ENCODE data around the gene ZBTB7C. TPM values are rescaled to one million over a fixed set of nuclear protein-coding genes. Genes with fewer than 3 reads are reported as not detected.

The ZBTB7C gene
- total and polyA plus RNA-seq, 2 donors (not counting 1 experiment from before 2014, with no cell fraction given): not detected

- H3K36me3 ChIP-seq (replicated peaks in 1 of 2; ENCODE audit: control extremely low read depth in 1 of 2, control insufficient read depth in 1 of 2, extremely low read depth in 1 of 2, insufficient read depth in 2 of 2, low read length in 1 of 2): no peaks in the 10 kb centered on the region
- ATAC-seq (ENCODE audit: low read depth): no peak
- no peak for DNase-seq
- H3K27ac Mint-ChIP-seq: no peak overlapping the region
- intact Hi-C loops (cut with micrococcal nuclease): no loop called here
- H3K4me1 Mint-ChIP-seq: no peaks in the 10 kb centered on the region
- H3K9me3 Mint-ChIP-seq (ENCODE audit: insufficient read depth): no peaks in the 10 kb centered on the region
- H4K20me1 ChIP-seq (ENCODE audit: control insufficient read depth, insufficient read depth, low read length, poor library complexity, severe bottlenecking): no peaks in the 10 kb centered on the region
- H3K4me3 Mint-ChIP-seq: no peak overlapping the region
- CTCF ChIA-PET: no interaction called here
- no peaks in the 10 kb centered on the region for H3K79me2 ChIP-seq (ENCODE audit: control insufficient read depth, insufficient read depth, low read length)
- H2AFZ ChIP-seq (ENCODE audit: insufficient read depth, low read depth, low read length, poor library complexity, severe bottlenecking): no peak overlapping the region
- POLR2A ChIA-PET: no interaction called here
- no peak overlapping the region for H3K4me2 ChIP-seq (replicated peaks; ENCODE audit: low read depth, low read length, poor library complexity, severe bottlenecking)
- whole genome bisulfite sequencing (ENCODE audit: insufficient coverage): 95% methylated on average over 5 of the region's 7 CpGs
- no peaks in the 10 kb centered on the region for H3K9me3 ChIP-seq (ENCODE audit: control extremely low read depth in 1 of 3, control insufficient read depth in 2 of 3, insufficient read depth in 1 of 3, low read length in 2 of 3)
- H3K4me3 ChIP-seq (ENCODE audit: control extremely low read depth in 1 of 5, extremely low read depth in 1 of 5, insufficient read depth in 1 of 5, low read depth in 2 of 5, low read length in 4 of 5): no peak overlapping the region
- H3K9ac ChIP-seq (ENCODE audit: low read length): no peak overlapping the region
- no peaks in the 10 kb centered on the region for H3K4me1 ChIP-seq (ENCODE audit: control insufficient read depth in 2 of 2, insufficient read depth in 2 of 2, low read length in 2 of 2)
- peaks cover 47% of the 10 kb centered on the region for H3K27me3 Mint-ChIP-seq
- no peak for TF ChIP-seq CTCF (IDR thresholded peaks at IDR 0.05)
- no peak for TF ChIP-seq EZH2 (IDR thresholded peaks at IDR 0.05; ENCODE audit: borderline replicate concordance, insufficient read depth, low read depth, low read length, poor library complexity, severe bottlenecking)
- peaks cover 0 to 18% (median 4%) of the 10 kb centered on the region in 4 experiments for H3K27me3 ChIP-seq (replicated peaks in 1 of 4; ENCODE audit: control extremely low read depth in 1 of 4, control insufficient read depth in 3 of 4, insufficient read depth in 4 of 4, low read length in 3 of 4)
- no peak overlapping the region for H3K27ac ChIP-seq (ENCODE audit: low read length in 2 of 2)
Observed at GRCh38 chr18:48061781-48062570, 347.2 kb downstream of the ZBTB7C start.

- WGBS (ENCODE audit: insufficient coverage): 73% methylated on average over 2 of the region's 3 CpGs
- CTCF ChIA-PET: no interaction called here
- no peak for DNase-seq
Observed at GRCh38 chr18:48060970-48061369, 348.2 kb downstream of the ZBTB7C start.

More at GRCh38 chr18:48060970-48061369, 348.2 kb downstream of the ZBTB7C start:
- Histone ChIP-seq H3K4me3 (ENCODE audit: control extremely low read depth in 1 of 5, extremely low read depth in 1 of 5, insufficient read depth in 1 of 5, low read depth in 2 of 5, low read length in 4 of 5) (no peak overlapping the region), H3K4me2 (replicated peaks; ENCODE audit: low read depth, low read length, poor library complexity, severe bottlenecking) (no peak overlapping the region), H3K27ac (ENCODE audit: low read length in 2 of 2) (no peak overlapping the region), H3K4me1 (ENCODE audit: control insufficient read depth in 2 of 2, insufficient read depth in 2 of 2, low read length in 2 of 2) (no peaks in the 10 kb centered on the region), H3K9ac (ENCODE audit: low read length) (no peak overlapping the region), H3K79me2 (ENCODE audit: control insufficient read depth, insufficient read depth, low read length) (no peaks in the 10 kb centered on the region), H3K36me3 (replicated peaks in 1 of 2; ENCODE audit: control extremely low read depth in 1 of 2, control insufficient read depth in 1 of 2, extremely low read depth in 1 of 2, insufficient read depth in 2 of 2, low read length in 1 of 2) (no peaks in the 10 kb centered on the region), H3K9me3 (ENCODE audit: control extremely low read depth in 1 of 3, control insufficient read depth in 2 of 3, insufficient read depth in 1 of 3, low read length in 2 of 3) (no peaks in the 10 kb centered on the region), H3K27me3 (replicated peaks in 1 of 4; ENCODE audit: control extremely low read depth in 1 of 4, control insufficient read depth in 3 of 4, insufficient read depth in 4 of 4, low read length in 3 of 4) (peaks cover 0 to 18% (median 4%) of the 10 kb centered on the region in 4 experiments), H4K20me1 (ENCODE audit: control insufficient read depth, insufficient read depth, low read length, poor library complexity, severe bottlenecking) (no peaks in the 10 kb centered on the region), H2AFZ (ENCODE audit: insufficient read depth, low read depth, low read length, poor library complexity, severe bottlenecking) (no peak overlapping the region)
- POLR2A ChIA-PET: no interaction called here
- no peak for ATAC-seq (ENCODE audit: low read depth)
- intact Hi-C loops (cut with micrococcal nuclease): no loop called here
- H3K9me3 Mint-ChIP-seq (ENCODE audit: insufficient read depth): no peaks in the 10 kb centered on the region
- H3K27ac Mint-ChIP-seq: no peak overlapping the region
- H3K4me3 Mint-ChIP-seq: no peak overlapping the region
- peaks cover 44% of the 10 kb centered on the region for H3K27me3 Mint-ChIP-seq
- TF ChIP-seq EZH2 (IDR thresholded peaks at IDR 0.05; ENCODE audit: borderline replicate concordance, insufficient read depth, low read depth, low read length, poor library complexity, severe bottlenecking): no peak
- no peak for TF ChIP-seq CTCF (IDR thresholded peaks at IDR 0.05)
- H3K4me1 Mint-ChIP-seq: no peaks in the 10 kb centered on the region

Data from B cell (primary cell).